K562 (cell line): ENCODE measurements around the gene CTSD. TPM values are rescaled to one million over a fixed set of nuclear protein-coding genes. Genes with fewer than 3 reads are reported as not detected.

Experiments used
- ARID4B ChIP-seq: sonication (generic); formaldehyde crosslinking; IDR thresholded peaks from 2 replicates; pipeline ENCODE4 v1.8.0; 2022; ENCODE audit warnings: mild to moderate bottlenecking, missing genetic modification reagents
- FOXK2 ChIP-seq, 2 experiments: fragments of 450-650 bp; IDR thresholded peaks in 1 of 2; conservative IDR thresholded peaks in 1 of 2; 2 replicates each; pipeline ENCODE4 v1.6.1; 2016; ENCODE audit warnings: low read depth in 2 of 2, mild to moderate bottlenecking in 1 of 2
- HNRNPK ChIP-seq: fragments of 200-400 bp; formaldehyde crosslinking; IDR thresholded peaks from one replicate; pipeline ENCODE4 v1.6.1; 2018; ENCODE audit warnings: mild to moderate bottlenecking, low read depth, low read length; ENCODE audit not compliant: poor library complexity, severe bottlenecking
- MGA ChIP-seq: fragments of 450-650 bp; IDR thresholded peaks from 2 replicates; pipeline ENCODE4 v1.6.1; 2016; ENCODE audit warnings: mild to moderate bottlenecking, moderate library complexity
- PCBP1 ChIP-seq: fragments of 200-400 bp; formaldehyde crosslinking; IDR thresholded peaks from 2 replicates; pipeline ENCODE4 v1.6.1; 2018; ENCODE audit warnings: mild to moderate bottlenecking, low read depth, low read length; ENCODE audit not compliant: poor library complexity, severe bottlenecking
- SOX6 ChIP-seq: fragments of 450-650 bp; IDR thresholded peaks from 2 replicates; pipeline ENCODE4 v1.6.1; 2014; ENCODE audit warnings: mild to moderate bottlenecking
- ZNF655 ChIP-seq: fragments of 250-450 bp; sonication (Bioruptor Pico); IDR thresholded peaks from 2 replicates; pipeline ENCODE4 v1.5.0; 2021
- ZNF76 ChIP-seq: fragments of 250-450 bp; sonication (Bioruptor Pico); IDR thresholded peaks from 2 replicates; pipeline ENCODE4 v1.4.0; 2020; ENCODE audit warnings: mild to moderate bottlenecking, moderate library complexity, borderline replicate concordance
- polyA plus RNA-seq, 8 experiments: library from polyadenylated mRNA; depleted of rRNA in 4 of 8; stranded (reverse) in 5 of 8; unstranded in 3 of 8; fragments of >200 nt; fragmentation: Nextera tagmentation in 2 of 8; fragmentation: Illumina TruSeq in 1 of 8; extraction: Ambion mirVana in 2 of 8; extraction: Trizol in 1 of 8; gene quantifications; 2 replicates each; pipeline versions ENCODE4 v1.2.1 to v1.2.3, GENCODE V29; 2011 to 2014; ENCODE audit warnings: inconsistent platforms in 1 of 8, missing spikeins in 1 of 8
- total RNA-seq, 7 experiments: library from RNA; depleted of rRNA in 6 of 7; stranded (reverse); fragments of >200 nt in 6 of 7; fragmentation: Illumina TruSeq in 2 of 7; extraction: Trizol in 2 of 7; gene quantifications; 2 replicates each; pipeline versions ENCODE4 v1.2.1 to v1.2.3, GENCODE V29; 2011 to 2021; ENCODE audit warnings: low replicate concordance in 1 of 7

Gene CTSD
- total and polyA plus RNA-seq, 9 of the 15 experiments (the other 6 are each of a cell fraction or from before 2014, with no cell fraction given) = 1.0 to 112 (median 40.9) TPM

- TF ChIP-seq ARID4B (CRISPR knock-in tag) (no peak; the same call in 1 of the 2 replicates), FOXK2 (conservative IDR thresholded peaks at IDR 0.05 in 1 of 2, IDR thresholded peaks at IDR 0.05 in 1 of 2; ENCODE audit: low read depth in 2 of 2) (peak in 1 of 2 experiments; percentile 69; a peak in 2 of 4 replicates), MGA (no peak), ZNF76 (no peak), ZNF655 (CRISPR knock-in tag) (no peak), PCBP1 (no peak), SOX6 (peak; percentile 49; the same call in 1 of the 2 replicates), HNRNPK (no peak)
These were observed 8.8 kb upstream of the CTSD start (continued) for GRCh38 chr11:1772270-1773130.
